Measurements from ENCODE around the gene PTPRU. TPM values are rescaled to one million over a fixed set of nuclear protein-coding genes. Genes with fewer than 3 reads are reported as not detected.

PTPRU gene
- total RNA-seq, 1 donor from 2014 or later, result 0.24 TPM

DNA sequence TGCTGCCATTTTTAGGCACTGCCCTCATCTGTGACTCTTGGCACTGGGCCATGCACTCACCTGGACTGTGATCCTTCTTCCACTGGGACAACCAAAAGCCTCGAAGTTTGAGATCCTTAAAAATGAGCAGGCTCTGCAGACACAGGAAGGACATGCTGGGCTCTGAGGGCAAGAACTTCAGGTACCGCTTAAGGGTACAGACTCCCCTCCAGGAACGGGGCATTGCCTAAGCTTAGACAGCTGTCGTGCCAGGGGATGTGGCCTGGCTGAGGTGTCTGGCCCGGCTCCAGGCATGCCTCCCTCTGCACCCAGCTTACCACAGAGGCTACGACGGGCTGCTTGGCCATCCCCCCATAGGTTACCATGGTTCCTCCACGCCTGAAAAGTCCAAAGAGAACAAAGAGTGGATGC is 40.4 kb upstream of the PTPRU start:
- DNase-seq, result no peak
- intact Hi-C loops (cut with micrococcal nuclease), result no loop called here
- Mint-ChIP-seq H3K27ac (no peak overlapping the region), H3K4me1 (no peaks in the 10 kb centered on the region), H3K36me3 (ENCODE audit: low read depth) (peaks cover 28% of the 10 kb centered on the region), H3K27me3 (no peaks in the 10 kb centered on the region), H3K9me3 (no peaks in the 10 kb centered on the region), H3K4me3 (no peak overlapping the region)
- ChIA-PET CTCF (interaction anchor here (2.7 to 3.0 kb wide), 2 partner anchors 15 to 314 kb away, joined by 15 to 20 read pairs; partner anchors contain the start of gene SRSF4), POLR2A (no interaction called here)
- no peak for ATAC-seq (ENCODE audit: low read depth)
- TF ChIP-seq, protein P1, sequence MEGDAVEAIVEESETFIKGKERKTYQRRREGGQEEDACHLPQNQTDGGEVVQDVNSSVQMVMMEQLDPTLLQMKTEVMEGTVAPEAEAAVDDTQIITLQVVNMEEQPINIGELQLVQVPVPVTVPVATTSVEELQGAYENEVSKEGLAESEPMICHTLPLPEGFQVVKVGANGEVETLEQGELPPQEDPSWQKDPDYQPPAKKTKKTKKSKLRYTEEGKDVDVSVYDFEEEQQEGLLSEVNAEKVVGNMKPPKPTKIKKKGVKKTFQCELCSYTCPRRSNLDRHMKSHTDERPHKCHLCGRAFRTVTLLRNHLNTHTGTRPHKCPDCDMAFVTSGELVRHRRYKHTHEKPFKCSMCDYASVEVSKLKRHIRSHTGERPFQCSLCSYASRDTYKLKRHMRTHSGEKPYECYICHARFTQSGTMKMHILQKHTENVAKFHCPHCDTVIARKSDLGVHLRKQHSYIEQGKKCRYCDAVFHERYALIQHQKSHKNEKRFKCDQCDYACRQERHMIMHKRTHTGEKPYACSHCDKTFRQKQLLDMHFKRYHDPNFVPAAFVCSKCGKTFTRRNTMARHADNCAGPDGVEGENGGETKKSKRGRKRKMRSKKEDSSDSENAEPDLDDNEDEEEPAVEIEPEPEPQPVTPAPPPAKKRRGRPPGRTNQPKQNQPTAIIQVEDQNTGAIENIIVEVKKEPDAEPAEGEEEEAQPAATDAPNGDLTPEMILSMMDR (IDR thresholded peaks at IDR 0.05), result no peak

DNA sequence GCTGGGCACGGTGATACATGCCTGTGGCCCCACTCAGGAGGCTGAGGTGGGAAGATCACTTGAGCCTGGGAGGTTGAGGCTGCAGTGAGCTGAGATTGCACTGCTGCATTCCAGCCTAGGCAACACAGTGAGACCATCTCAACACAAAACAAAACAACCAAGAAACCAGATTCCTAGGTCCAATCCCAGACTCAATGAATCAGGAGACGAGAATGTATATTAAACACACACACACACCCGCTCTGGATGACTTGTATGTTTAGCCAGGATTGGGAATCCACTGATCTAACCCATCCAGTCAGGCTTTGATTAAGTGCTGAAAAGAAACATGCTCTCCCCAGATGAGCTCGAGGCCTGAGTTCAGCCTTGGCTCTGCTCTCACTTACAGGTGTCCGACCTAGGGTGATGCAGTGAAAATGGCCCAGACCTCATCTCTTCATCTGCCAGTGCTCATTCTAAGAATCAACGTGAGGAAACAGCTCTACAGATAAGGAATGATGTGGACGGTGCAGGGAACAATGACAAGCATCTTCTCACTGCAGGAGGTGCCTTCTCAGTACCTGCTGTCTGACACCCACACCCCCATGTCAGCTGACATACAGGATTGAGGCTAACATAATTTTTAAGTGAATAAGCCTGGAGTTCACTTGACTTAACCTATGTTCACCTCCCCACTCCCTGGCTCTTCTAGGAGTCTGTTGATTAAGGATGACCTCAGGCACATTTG is 39.3 kb upstream of the PTPRU start:
- ChIA-PET POLR2A (interaction anchor here (0.7 to 1.3 kb wide), 4 partner anchors 9 to 313 kb away, joined by 3 to 7 read pairs (median 4); partner anchors contain the start of gene SRSF4), CTCF (interaction anchor here (0.7 to 3.0 kb wide), 5 partner anchors 16 to 317 kb away, joined by 3 to 20 read pairs (median 5); partner anchors contain the start of gene SRSF4)
- H3K4me3 Mint-ChIP-seq, result no peak overlapping the region
- no peak for DNase-seq
- intact Hi-C loops (cut with micrococcal nuclease), result loop anchor here (1.0 kb wide), 1 partner anchor 315 kb away; no protein-coding TSS in a partner anchor
- no peak for ATAC-seq (ENCODE audit: low read depth)
- no peaks in the 10 kb centered on the region for H3K27me3 Mint-ChIP-seq
- no peaks in the 10 kb centered on the region for H3K9me3 Mint-ChIP-seq
- peaks cover 37% of the 10 kb centered on the region for H3K36me3 Mint-ChIP-seq (ENCODE audit: low read depth)
- TF ChIP-seq, protein P1 (IDR thresholded peaks at IDR 0.05), result no peak
- H3K4me1 Mint-ChIP-seq, result no peaks in the 10 kb centered on the region
- H3K27ac Mint-ChIP-seq, result no peak overlapping the region

DNA sequence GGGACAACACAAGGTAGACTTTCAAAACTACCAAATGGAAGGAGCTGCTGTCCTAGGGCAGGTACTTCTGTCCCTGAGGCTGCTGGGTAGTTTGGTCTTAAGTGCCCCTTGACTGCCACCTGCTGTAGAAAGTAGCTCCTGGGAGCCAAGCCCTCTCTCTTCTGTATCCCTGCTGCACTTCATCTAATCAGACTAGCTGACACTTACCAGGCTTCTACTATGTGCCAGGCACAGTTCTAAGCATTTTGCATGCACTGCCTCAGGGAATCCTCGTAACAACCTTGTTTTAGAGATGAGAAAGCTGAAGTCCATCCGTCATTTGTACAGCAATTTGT is 38.8 kb upstream of the PTPRU start:
- H3K36me3 Mint-ChIP-seq (ENCODE audit: low read depth), result peaks cover 37% of the 10 kb centered on the region
- ChIA-PET POLR2A (interaction anchor here (0.7 to 1.3 kb wide), 4 partner anchors 10 to 313 kb away, joined by 3 to 7 read pairs (median 4); partner anchors contain the start of gene SRSF4), CTCF (interaction anchor here (0.7 to 3.0 kb wide), 5 partner anchors 16 to 318 kb away, joined by 3 to 20 read pairs (median 5); partner anchors contain the start of gene SRSF4)
- intact Hi-C loops (cut with micrococcal nuclease), result loop anchor here (1.0 kb wide), 1 partner anchor 315 kb away; no protein-coding TSS in a partner anchor
- H3K4me1 Mint-ChIP-seq, result peaks cover under 1% of the 10 kb centered on the region
- H3K9me3 Mint-ChIP-seq, result no peaks in the 10 kb centered on the region
- DNase-seq, result no peak
- ATAC-seq (ENCODE audit: low read depth), result peak; percentile 90
- no peaks in the 10 kb centered on the region for H3K27me3 Mint-ChIP-seq
- no peak overlapping the region for H3K27ac Mint-ChIP-seq
- TF ChIP-seq, protein P1 (IDR thresholded peaks at IDR 0.05), result no peak
- H3K4me3 Mint-ChIP-seq, result no peak overlapping the region

DNA sequence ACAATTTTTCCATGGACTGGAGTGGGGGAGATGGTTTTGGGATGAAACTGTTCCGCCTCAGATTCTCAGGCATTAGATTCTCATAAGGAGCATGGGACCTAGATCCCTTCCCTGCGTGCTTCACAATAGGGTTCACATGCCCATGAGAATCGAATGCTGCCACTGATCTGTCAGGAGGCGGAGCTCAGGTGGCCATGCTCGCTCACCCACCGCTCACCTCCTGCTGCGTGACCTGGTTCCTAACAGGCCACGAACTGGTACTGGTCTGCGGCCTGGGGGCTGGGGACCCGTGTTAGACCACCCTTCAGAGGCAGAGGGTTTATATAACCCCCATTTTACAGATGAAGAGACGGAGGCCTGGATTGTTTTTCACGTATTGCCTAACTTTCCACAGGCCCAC is 38.3 kb upstream of the PTPRU start:
- Mint-ChIP-seq H3K36me3 (ENCODE audit: low read depth) (peaks cover 37% of the 10 kb centered on the region), H3K27me3 (no peaks in the 10 kb centered on the region), H3K4me3 (no peak overlapping the region), H3K4me1 (peaks cover 3% of the 10 kb centered on the region), H3K9me3 (no peaks in the 10 kb centered on the region), H3K27ac (no peak overlapping the region)
- no peak for DNase-seq
- no peak for ATAC-seq (ENCODE audit: low read depth)
- ChIA-PET CTCF (interaction anchor here (0.7 to 3.0 kb wide), 5 partner anchors 17 to 318 kb away, joined by 3 to 20 read pairs (median 5); partner anchors contain the start of gene SRSF4), POLR2A (interaction anchor here (0.7 to 1.3 kb wide), 4 partner anchors 10 to 314 kb away, joined by 3 to 7 read pairs (median 4); partner anchors contain the start of gene SRSF4)
- TF ChIP-seq, protein P1 (IDR thresholded peaks at IDR 0.05), result no peak
- intact Hi-C loops (cut with micrococcal nuclease), result loop anchor here (1.0 kb wide), 1 partner anchor 316 kb away; no protein-coding TSS in a partner anchor

Measured in activated B cell treated with CpG ODN at 0.5 μM for 24 hours (primary cell).